Measurements from ENCODE around the gene EGLN1.
A peak's percentile ranks its signal among the peaks of the same experiment; 100 is the strongest.

The EGLN1 gene

DNA sequence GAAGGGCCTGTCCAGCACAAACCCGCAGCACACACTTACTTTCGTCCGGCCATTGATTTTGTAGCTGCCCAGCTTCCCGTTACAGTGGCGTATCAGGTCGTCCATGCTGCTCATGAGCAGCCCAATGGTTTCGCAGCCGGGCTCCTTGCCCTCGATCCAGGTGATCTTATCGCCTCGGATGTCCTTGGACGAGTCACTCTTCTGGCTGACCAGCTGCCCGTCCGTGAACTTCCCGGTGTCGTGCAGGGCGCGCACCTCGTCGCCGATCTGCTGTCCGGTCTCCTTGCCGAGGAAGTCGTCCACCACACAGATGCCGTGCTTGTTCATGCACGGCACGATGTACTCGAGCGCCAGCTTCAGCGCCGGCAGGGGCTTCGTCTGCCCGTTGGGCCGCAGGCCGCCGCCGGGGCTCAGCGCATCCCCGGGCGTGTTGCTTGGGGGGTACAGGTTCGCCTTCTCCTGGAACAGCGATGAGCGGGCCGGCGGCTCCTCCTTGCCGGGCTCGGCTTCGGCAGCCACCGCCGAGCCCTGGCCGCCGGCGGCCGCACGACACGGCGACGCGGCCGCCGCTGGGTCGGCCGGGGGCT lies 1.0 kb downstream of the EGLN1 start:
- DNase-seq = peak; percentile 23 to 54

DNA sequence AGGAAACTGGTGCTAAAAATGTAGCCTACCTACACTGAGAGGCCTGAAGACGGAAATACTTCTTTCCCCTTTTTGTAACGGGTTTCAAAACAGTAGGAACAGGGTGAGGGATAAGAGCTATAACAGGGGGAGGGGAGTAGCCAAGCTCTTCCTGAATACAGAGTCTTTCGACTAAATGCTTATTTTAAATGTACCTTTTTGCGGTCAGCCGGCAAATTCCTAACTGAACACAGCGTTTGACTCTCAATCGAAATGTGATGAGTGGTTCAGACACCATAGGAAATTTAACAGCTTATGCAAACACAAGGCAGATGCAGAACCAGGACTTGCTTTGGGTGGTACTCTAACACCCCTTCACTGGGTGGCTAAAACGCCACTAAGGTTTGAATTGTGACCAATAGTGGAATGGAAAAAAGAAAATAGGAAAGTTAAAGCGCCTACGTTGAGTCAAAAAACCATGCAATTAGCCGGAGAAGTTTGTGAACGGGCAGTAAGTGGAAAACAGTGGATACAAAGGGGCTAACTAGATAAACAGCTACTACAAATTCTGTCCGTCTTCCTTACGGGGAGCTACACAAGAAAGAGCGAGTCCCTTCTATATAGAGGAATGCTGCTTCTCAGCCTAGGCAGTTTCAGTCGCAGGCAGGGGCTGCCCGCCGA lies 1.7 kb downstream of the EGLN1 start:
- DNase-seq = peak; percentile 62 to 70

DNA sequence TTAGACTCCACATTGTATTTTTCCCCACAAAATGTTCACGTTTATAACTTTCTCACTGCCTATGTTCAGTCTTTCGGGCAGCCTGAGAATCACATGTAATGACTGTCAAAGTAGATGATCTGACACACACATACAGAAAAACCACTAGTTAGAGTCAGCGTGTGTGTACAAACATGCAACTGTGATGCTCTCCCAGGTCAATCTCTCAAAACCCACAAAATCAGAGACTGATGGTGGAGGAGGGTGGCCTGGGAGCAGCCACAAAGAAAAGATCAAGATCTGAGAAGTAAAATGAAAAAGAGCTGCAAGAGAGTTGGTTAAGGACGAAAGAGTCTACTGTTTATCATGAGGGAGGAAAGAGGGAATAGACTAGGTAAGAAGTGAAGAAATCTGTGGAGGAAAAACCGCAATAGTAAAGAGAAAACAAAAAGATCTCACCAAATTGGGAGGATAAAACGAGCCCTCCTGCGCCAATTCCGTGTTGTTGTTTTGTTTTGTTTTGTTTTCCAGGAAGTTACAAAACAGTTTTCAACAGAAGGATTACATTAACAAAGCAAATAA lies 2.3 kb downstream of the EGLN1 start:
- no peak for DNase-seq

DNA sequence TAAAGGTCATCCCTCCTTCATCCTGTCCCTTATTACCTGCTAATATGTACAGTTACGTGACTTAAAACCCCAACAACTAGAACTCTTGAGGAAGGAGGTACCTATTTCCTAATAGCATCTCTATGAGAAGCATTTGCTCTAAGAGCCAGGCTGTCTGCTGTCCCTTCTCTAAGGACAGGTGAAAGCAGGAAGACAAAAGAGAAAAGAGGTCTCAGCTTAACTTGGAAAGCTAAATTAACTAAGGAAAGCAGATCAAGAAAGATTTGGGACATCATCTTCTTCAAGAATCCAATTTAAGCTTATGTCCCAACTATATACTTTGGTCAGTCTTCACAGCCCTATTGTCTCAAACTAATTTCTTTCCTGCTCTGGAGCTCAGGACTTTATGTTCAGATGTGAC lies 2.9 kb downstream of the EGLN1 start:
- DNase-seq = no peak

DNA sequence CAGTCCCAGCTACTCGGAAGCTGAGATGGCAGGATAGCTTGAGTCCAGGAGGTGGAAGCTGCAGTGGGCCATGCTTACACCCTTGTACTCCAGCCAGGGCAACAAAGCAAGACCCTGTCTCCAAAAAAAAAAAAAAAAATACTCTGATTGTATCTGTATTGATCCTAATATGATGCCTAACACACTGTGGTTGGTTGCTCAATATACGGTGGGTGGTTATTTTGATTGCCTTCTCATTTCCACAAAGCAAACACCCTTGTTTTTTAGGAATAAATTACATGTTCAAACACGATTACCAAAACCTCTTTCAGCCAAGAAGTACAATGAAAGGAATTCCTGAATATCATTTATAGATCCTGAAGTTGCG lies 3.4 kb downstream of the EGLN1 start:
- DNase-seq = no peak

DNA sequence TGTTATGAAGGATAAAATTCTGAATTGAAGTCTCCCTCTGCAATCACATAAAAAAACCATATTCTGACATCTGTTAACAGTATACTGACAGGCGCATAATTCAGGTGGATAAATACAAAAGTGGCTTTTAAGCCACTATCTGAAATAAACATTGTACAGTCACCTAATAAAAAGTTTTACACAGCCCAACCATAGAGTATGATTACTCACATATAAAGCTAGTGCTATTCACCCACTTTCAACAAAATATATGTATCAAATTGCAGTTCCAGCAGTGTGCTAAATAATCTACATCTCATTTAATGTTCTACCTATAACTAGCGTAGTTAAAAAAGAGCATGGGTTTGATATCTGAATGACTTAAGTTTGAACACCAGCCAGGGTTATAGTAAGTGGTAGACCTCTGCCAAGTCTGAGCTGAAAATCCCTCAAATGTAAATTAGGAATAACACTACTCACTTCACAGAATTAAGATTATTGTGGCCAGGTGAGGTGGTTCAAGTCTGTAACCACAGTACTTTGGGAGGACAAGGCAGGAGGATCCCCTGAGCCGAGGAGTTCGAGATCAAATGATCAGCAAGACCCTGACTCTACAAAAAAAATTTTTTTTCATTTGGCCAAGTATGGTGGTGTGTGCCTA lies 3.9 kb downstream of the EGLN1 start:
- no peak for DNase-seq

DNA sequence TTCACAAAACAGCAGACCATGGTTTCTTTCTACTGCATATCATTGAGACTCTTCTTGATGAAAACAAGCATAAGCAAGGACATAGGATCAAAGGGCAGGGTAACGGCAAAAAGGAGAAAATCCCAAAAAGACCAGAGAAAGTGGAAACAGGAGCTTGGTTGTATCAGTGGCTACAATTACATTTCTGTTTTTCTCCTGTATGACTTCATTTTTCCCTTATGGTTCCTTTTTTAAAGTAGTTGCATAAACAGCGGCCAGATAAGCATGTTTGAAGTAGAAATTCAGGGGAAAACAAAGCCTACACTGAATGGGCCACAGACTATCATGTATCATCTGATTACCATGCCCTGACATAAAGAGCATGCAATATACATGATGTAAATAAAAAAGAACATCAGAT lies 4.6 kb downstream of the EGLN1 start:
- DNase-seq = peak; percentile 52 to 60

DNA sequence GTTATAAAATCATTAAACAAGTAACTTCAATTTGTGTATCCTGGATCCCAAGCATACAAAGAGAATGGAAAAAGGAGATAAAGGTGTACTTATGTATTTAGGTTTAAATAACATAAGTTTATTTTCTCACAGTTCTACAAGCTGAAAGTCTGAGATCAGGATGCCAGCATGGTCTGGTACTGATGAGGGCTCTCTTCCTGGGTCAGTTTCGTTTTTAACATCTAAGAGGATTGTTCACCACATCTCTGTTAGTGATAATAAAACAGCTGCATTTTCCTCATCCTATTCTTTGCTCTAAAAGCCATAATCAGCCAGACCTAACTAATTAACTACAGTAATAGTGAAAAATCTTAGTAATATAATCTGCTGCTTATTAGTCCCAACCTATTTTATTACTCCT lies 5.2 kb downstream of the EGLN1 start:
- no peak for DNase-seq

DNA sequence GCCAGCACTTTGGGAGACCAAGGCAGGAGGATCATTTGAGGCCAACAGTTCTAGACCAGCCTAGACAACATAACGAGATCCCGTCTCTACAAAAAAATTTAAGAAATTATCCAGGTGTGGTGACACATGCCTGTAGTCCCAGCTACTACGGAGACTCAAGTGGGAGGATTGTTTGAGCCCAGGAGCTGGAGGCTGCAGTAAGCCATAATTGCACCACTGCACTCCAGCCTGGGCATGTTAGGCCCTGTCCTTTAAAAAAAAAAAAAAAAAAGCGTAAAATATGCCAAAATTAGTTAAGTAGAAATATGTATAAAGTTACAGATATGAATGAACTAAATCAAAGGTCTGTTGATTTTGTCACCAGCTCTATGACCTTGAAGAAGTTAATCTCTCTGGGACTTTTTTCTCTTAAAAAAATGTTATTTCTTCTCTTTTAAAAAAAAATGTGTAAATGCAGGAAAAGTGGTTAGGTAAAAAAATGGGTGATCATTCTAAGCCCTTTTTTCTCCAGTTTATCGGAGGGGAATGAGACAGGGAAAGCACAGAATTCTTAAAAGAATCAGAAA lies 7.0 kb downstream of the EGLN1 start:
- DNase-seq = no peak

DNA sequence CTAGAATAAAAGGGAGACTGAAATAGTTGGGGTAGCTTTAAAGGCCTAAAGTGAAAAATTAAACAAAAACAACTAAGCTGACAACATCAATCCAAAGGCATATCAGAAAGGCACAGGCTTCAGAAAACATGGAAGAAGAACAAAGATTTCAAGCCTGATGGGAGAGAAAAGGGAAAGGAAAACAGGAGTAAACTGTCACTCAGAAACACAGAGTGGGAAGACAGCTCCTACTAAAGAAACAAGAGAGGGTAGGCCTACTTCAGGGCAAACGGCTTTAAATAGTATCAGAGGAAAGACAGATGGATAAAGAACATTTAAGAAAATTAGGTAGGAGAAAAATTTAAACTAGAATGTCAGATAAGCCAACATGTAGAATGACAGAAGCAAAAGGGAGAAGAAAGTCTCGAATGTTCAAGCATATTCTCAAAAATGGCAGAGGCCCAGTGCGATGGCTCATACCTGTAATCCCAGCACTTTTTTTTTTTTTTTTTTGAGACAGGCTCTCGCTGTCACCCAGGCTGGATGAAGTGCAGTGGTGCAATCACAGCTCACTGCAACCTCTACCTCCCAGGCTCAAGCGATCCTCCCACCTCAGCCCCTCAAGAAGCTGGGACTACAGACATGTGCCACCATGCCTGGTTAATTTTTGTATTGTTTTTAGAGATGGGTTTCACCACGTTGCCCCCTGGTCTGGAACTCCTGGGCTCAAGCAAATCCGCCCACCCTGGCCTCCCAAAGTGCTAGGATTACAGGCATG lies 7.6 kb downstream of the EGLN1 start:
- no peak for DNase-seq

DNA sequence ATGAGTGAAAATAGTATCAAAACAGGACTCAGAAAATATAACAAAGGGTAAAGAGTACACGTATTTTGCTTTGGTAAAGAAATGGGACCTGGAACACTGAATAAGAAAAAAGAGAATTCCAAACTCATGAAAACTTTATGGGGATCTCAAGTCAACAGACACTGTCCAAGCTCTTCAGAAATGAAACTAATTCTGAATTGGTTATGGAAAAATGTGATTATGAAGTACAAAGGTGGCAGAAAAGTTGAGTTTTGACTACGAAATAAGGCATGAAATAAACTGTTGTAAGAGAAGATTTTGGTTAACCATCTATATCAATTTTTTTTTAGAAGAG lies 8.4 kb downstream of the EGLN1 start:
- DNase-seq = no peak

DNA sequence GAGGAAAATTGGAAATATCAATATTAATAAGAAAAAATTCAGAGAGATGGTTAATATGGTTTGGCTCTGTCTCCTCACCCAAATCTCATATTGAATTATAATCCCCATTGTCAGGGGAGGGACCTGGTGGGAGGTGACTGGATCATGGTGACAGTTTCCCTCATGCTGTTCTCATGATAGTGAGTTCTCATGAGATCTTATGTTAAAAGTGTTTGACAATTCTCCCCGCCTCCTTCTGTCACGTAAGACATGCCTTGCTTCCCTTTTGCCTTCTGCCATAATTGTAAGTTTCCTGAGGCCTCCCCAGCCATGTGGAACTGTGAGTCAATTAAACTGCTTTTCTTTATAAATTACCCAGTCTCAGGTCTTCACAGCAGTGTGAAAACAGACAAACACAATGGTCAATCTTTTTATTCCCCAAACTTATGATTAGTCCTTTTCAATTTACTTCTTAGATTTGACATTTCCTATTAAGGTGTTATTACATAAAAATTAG lies 11.0 kb downstream of the EGLN1 start:
- peak; percentile 38 to 60 for DNase-seq

DNA sequence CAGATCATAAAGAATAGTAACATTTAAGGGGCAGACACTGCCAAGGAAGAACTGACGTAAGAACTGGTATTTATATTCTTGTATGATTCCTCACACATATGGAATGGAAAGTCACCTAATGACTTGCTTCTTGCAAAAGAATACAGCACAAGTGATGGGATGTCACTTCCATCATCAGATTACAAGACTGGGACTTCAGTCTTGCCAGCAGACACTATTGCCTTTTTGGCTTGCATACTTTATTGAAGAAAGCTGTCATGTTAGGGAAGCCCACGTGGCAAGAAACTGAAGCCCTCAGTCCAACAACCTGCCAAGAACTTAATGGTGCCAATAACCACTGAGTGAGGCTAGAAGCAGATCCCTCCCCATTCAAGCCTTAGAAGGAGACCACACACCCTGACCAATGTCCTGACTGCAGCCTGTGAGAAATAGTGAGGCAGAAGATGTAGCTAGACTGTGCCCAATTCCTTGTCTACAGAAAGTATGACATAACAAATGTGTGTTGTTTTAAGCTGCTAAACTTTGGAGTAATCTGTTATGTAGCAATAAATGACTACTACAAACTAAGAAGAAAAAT lies 12.0 kb downstream of the EGLN1 start:
- DNase-seq = no peak

DNA sequence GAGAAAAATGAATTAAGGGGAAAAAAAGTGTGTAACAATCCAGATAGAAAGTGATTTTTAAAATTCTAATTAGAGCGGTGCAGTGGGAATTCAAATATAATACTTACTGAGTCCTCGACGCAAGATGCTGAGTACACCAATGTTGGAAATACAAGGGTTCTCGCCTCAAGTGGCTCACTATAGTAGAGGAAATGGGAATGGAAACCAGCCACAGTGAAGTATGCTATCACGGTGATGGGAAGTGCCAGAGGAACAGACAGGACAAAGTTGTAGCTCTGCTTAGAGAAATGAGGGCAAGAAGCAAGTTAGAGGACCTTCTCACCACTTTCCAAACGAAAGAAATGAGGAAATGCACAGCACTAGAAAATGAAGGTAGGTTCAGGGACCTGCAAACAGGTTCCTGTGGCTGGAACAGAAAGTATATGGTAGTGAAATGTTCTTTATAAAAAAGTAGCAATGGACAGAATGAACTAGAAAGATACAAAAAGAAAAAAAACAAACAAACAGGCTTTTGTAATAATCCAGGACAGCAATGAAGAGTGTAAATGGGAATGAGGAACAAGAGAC lies 13.5 kb downstream of the EGLN1 start:
- DNase-seq = no peak

DNA sequence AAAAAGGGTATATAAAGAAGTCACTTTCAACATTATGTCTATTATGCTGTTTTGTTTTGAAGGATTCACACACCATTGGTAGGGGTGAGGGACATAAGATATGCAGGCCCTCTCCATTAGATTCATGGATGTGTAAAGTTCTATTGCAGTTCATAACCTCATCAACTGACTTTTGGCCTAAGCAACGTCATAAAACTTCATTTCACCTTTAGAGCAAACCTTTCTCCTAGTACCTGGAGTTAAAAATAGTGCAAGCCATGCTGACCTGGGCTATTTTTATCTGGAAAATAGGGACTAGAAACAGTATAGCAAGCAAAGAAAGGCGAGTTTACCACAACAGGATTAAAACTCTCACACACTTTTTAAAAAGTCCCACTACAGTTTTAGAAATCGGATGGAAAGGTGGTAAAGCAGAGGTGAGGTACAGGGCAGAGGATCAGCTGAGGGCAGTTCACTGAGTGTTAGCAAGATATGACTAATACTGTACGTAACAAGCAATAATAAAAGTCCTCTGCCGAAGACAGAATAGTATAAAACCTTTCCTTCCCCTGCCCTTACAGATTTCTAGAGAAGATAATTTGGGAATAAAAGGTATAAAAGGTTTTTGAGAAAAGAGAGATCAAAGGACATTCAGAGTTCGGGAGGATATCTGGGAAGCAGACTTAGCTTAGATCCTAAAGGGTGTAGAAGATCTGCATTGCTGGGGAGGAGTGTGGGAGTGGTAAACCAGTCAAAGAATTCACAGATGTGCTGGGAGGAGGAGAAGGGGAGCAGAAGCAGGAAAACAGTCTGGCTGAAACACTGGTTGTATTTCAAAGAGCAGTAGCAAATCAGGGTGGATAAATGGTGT lies 14.3 kb downstream of the EGLN1 start:
- DNase-seq = no peak

DNA sequence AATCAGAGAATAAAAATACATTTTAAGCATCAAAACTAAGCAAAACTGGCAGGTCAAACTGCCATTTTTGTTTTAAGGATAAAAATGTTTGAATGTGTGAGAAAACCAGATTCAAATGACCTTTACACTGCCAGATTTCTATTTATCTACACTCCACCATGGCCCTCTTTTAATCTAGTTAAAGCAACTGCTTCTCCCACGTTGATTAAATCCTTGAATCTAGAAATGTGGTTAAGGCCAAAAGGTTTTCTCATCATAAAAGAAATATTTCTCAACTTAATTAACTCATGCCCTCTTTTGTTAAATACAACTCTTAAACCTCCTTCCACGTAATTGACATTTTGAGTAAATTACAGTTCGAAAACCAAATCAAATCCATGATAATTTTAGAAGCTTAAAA lies 15.0 kb downstream of the EGLN1 start:
- no peak for DNase-seq

DNA sequence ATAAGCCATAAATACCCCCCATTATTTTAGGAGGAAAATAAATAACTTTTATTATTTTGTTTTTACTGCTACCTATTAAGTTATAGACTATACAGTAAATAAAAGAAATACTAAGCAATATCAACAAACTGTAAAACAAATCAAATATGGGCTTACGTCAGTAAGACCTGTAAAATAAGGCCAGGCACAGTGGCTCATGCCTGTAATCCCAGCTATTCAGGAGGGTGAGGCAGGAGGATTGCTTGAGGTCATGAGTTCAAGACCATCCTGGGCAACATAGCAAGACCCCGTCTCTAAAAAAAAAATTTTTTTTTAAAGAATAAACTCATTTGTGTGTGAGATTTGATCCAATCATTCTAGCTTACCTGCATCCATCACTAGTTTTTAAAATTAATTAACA lies 17.8 kb downstream of the EGLN1 start:
- no peak for DNase-seq

DNA sequence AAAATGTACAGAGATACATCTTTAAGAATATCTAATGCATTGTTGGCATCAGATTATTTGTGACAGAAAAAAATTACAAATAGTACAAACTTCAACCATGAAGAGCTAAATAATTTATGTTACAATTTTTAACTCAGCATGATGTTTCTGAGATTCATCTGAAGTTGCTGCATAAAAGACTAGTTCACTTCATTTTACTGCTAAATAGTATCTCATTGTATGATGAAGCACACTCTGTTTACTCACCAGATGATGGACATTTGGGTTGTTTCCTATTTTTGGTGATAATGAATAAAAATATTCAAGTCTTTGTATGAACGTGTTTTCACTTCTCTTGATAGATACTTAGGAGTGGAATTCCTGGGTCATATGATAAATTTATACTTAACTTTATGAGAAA lies 20.6 kb downstream of the EGLN1 start:
- no peak for DNase-seq

DNA sequence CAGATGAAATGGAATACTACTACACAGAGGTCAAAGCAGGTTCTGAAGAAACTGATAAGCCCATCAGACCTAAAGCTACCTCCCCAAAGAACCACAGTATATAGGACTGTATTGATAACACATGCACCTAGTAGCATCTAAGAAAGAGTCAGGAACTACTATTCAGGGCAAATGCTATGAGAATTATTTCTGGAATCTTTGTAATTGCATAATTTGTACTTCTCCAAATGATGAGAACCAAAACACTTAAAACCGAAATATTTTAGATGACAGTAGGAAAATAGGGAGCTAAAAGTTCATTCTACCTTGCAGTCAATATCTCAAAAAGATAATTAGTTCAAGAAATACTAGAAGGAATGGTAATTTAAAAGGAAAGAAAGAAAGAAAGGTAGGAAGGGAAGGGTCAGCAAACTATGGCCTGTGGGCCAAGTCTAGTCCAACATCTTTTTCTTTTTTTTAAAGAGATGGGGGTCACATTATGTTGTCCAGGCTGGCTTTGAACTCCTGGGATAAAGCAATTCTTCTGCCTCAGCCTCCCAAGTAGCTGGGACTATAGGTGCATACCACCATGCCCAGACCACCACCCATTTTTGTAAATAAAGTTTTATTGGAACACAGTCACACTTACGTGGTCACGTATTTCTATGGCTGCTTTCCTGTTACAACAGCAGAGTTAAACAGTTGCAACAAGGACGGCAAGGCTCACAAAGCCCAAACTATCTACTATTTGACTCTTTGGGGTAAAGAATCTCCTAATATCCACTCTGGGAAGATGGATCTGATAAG lies 24.0 kb downstream of the EGLN1 start:
- no peak for DNase-seq

DNA sequence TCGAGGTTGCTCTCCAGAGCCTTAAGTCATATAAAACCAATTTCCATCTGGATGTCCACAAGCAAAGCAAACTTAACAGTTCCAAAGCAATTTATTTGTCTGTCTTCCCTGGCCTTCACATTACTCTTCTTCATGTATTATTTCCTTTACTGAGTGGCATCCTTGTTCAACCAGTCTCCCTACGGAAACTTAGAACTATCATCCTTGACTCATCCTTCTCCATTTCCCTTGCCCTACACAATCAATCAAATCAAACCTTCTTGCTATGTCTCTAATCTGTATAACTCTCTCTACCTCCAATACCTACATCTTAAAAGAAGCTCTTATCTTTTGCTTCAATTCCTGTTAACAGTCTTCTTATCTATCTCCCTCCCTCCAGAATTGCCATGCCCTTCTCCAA lies 25.4 kb downstream of the EGLN1 start:
- no peak for DNase-seq

DNA sequence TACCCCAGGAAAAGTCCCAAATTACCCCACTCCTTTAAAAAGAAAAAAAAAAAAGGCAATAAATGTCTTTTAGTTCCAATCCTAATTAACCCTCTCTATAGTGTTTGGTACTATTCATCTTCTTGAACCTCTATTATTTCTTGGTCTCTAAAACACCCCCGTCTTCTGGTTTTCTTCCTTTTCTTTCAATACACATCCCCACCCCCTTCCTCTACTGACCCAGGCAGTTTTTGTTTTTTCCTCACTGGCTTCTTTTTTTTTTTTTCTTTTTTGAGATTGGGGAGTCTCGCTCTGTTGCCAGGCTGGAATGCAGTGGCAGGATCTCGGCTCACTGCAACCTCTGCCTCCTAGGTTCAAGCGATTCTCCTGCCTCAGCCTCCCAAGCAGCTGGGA lies 26.1 kb downstream of the EGLN1 start:
- no peak for DNase-seq
